HEK293 (cell line): ENCODE results near the gene RASAL2.

ENCODE experiments used
- CTCF ChIA-PET: fragments of 350-600 bp; formaldehyde crosslinking; extraction: SDS; loops from one replicate; lab custom pipeline; 2021; ENCODE audit warnings: antibody characterized with exemption; lab: Yijun Ruan, JAX
- POLR2A ChIA-PET: fragments of 300-600 bp; formaldehyde crosslinking; extraction: SDS; loops from one replicate; lab custom pipeline; 2020; ENCODE audit warnings: antibody characterized with exemption, inconsistent platforms; lab: Yijun Ruan, JAX
- H3K27ac ChIP-seq: fragments of 200-500 bp; sonication (Bioruptor generic); 2 replicates; pipeline ENCODE4 v1.5.1; 2014; ENCODE audit warnings: low read depth, low read length, control low read depth, inconsistent platforms; ENCODE audit errors: extremely low read depth
- H3K36me3 ChIP-seq, 2 experiments: fragments of 200-500 bp in 1 of 2; sonication (Bioruptor generic) in 1 of 2; 1 replicate in 1 of 2; 2 replicates in 1 of 2; pipeline ENCODE4 v1.5.1; 2014 to 2017; ENCODE audit warnings: inconsistent platforms in 2 of 2, low read length in 2 of 2; ENCODE audit not compliant: control insufficient read depth in 2 of 2, insufficient read depth in 1 of 2
- H3K4me1 ChIP-seq: fragments of 200-500 bp; sonication (Bioruptor generic); 2 replicates; pipeline ENCODE4 v1.5.1; 2014; ENCODE audit warnings: mild to moderate bottlenecking, low read length, inconsistent platforms; ENCODE audit not compliant: control insufficient read depth, insufficient read depth
- H3K4me3 ChIP-seq: 2 replicates; pipeline ENCODE4 v1.5.1; 2011; ENCODE audit warnings: low read depth, mild to moderate bottlenecking, control low read depth, low read length, moderate library complexity
- H3K9me3 ChIP-seq: fragments of 200-500 bp; sonication (Bioruptor generic); 2 replicates; pipeline ENCODE4 v1.5.1; 2014; ENCODE audit warnings: low read depth, low read length, inconsistent platforms; ENCODE audit not compliant: control insufficient read depth, insufficient read depth
- HOXD13 ChIP-seq: sonication (generic); formaldehyde crosslinking; IDR thresholded peaks from 2 replicates; pipeline ENCODE4 v1.8.0; 2022; ENCODE audit warnings: missing genetic modification reagents, borderline replicate concordance
- REPIN1 ChIP-seq: fragments of 450-650 bp; formaldehyde crosslinking; IDR thresholded peaks from 2 replicates; pipeline ENCODE4 v1.5.1; 2017; ENCODE audit warnings: missing biosample characterization, missing genetic modification characterization, low read depth
- SP7 ChIP-seq: fragments of 450-650 bp; formaldehyde crosslinking; IDR thresholded peaks from 2 replicates; pipeline ENCODE4 v1.5.1; 2016; ENCODE audit warnings: missing biosample characterization, missing genetic modification characterization
- ZFP41 ChIP-seq: fragments of 450-650 bp; formaldehyde crosslinking; IDR thresholded peaks from 2 replicates; pipeline ENCODE4 v1.5.1; 2016; ENCODE audit warnings: missing biosample characterization, missing genetic modification characterization, borderline replicate concordance
- ZFP69B ChIP-seq: fragments of 450-650 bp; formaldehyde crosslinking; IDR thresholded peaks from 2 replicates; pipeline ENCODE4 v1.5.1; 2016; ENCODE audit warnings: missing biosample characterization, missing genetic modification characterization
- ZNF221 ChIP-seq: fragments of 450-650 bp; formaldehyde crosslinking; IDR thresholded peaks from 2 replicates; pipeline ENCODE4 v1.5.1; 2017; ENCODE audit warnings: missing biosample characterization, missing genetic modification characterization, borderline replicate concordance
- TF ChIP-seq, protein P1 (sequence below): fragments of 450-650 bp; formaldehyde crosslinking; IDR thresholded peaks from 2 replicates; pipeline ENCODE4 v1.5.1; 2017; ENCODE audit warnings: missing biosample characterization, missing genetic modification characterization
- TF ChIP-seq, protein P2 (sequence below): fragments of 450-650 bp; formaldehyde crosslinking; IDR thresholded peaks from 2 replicates; pipeline ENCODE4 v1.5.1; 2016; ENCODE audit warnings: missing biosample characterization, missing genetic modification characterization
- TF ChIP-seq, protein P3 (sequence below): fragments of 450-650 bp; formaldehyde crosslinking; IDR thresholded peaks from 2 replicates; pipeline ENCODE4 v1.5.1; 2016; ENCODE audit warnings: missing biosample characterization, missing genetic modification characterization, borderline replicate concordance
- TF ChIP-seq, protein P4 (sequence below): fragments of 450-650 bp; formaldehyde crosslinking; IDR thresholded peaks from 2 replicates; pipeline ENCODE4 v1.5.1; 2016; ENCODE audit warnings: missing biosample characterization, missing genetic modification characterization
- TF ChIP-seq, protein P5 (sequence below): sonication (generic); formaldehyde crosslinking; IDR thresholded peaks from 2 replicates; pipeline ENCODE4 v1.8.1; 2022; ENCODE audit warnings: mild to moderate bottlenecking, moderate library complexity, missing genetic modification reagents

Gene RASAL2

DNA sequence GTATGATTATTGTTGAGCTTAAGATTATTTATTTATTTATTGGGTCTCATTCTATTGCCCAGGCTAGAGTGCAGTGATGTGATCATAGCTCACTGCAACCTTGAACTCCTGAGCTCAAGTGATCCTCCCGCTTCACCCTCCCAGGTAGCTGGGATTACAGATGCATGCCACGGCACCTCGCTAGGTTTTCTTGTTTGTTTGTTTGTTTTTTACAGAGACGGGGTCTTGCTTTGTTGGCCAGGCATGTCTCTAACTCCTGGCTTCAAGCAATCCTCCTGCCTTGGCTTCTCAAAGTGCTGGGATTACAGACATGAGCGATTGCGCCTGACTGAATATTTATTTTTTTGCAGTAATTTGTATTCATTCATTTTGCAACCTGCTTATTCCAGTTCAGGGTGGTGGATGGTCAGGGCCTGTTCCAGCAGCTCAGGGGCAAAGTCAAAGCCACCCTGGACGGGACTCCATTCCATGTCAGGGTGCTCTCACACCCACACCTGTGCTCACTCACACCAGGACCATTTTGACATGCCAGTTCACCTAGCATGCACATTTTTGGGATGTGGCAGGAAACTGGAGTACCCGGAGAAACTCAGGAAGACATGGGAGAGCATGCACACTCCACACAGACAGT, 29.6 kb upstream of the RASAL2 start (continued):
- TF ChIP-seq, protein P1, sequence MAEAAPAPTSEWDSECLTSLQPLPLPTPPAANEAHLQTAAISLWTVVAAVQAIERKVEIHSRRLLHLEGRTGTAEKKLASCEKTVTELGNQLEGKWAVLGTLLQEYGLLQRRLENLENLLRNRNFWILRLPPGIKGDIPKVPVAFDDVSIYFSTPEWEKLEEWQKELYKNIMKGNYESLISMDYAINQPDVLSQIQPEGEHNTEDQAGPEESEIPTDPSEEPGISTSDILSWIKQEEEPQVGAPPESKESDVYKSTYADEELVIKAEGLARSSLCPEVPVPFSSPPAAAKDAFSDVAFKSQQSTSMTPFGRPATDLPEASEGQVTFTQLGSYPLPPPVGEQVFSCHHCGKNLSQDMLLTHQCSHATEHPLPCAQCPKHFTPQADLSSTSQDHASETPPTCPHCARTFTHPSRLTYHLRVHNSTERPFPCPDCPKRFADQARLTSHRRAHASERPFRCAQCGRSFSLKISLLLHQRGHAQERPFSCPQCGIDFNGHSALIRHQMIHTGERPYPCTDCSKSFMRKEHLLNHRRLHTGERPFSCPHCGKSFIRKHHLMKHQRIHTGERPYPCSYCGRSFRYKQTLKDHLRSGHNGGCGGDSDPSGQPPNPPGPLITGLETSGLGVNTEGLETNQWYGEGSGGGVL (tag by site-specific recombination): no peak

DNA sequence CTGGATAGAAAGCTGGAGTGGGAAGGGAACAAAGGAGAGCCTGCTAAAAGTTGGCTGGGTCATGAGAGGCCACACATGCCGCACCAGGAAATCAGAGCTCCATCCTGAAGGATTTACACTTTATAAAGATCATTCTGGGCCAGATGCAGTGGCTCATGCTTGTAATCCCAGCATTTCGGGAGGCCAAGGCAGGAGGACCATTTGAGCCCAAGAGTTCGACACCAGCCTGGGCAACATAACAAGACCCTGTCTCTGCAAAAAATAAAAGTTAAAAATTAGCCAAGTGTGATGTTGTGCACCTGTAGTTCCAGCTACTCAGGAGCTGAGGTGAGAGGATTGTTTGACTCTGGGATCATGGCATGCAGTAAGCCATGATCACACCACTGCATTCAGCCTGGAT, 28.7 kb upstream of the RASAL2 start:
- H3K4me3 ChIP-seq: no peak overlapping the region
- no peaks in the 10 kb centered on the region for H3K9me3 ChIP-seq
- no peak overlapping the region for H3K27ac ChIP-seq
- H3K4me1 ChIP-seq: no peaks in the 10 kb centered on the region
- POLR2A ChIA-PET: no interaction called here
- CTCF ChIA-PET: no interaction called here
- TF ChIP-seq, protein P2, sequence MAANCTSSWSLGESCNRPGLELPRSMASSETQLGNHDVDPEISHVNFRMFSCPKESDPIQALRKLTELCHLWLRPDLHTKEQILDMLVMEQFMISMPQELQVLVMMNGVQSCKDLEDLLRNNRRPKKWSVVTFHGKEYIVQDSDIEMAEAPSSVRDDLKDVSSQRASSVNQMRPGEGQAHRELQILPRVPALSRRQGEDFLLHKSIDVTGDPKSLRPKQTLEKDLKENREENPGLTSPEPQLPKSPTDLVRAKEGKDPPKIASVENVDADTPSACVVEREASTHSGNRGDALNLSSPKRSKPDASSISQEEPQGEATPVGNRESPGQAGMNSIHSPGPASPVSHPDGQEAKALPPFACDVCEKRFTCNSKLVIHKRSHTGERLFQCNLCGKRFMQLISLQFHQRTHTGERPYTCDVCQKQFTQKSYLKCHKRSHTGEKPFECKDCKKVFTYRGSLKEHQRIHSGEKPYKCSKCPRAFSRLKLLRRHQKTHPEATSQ (tag by site-specific recombination): no peak
- TF ChIP-seq ZNF221 (tag by site-specific recombination) (no peak), ZFP41 (no peak), SP7 (tag by site-specific recombination) (no peak), ZFP69B (tag by site-specific recombination) (no peak), HOXD13 (CRISPR knock-in tag) (no peak), REPIN1 (tag by site-specific recombination) (no peak)
- TF ChIP-seq, protein P3, sequence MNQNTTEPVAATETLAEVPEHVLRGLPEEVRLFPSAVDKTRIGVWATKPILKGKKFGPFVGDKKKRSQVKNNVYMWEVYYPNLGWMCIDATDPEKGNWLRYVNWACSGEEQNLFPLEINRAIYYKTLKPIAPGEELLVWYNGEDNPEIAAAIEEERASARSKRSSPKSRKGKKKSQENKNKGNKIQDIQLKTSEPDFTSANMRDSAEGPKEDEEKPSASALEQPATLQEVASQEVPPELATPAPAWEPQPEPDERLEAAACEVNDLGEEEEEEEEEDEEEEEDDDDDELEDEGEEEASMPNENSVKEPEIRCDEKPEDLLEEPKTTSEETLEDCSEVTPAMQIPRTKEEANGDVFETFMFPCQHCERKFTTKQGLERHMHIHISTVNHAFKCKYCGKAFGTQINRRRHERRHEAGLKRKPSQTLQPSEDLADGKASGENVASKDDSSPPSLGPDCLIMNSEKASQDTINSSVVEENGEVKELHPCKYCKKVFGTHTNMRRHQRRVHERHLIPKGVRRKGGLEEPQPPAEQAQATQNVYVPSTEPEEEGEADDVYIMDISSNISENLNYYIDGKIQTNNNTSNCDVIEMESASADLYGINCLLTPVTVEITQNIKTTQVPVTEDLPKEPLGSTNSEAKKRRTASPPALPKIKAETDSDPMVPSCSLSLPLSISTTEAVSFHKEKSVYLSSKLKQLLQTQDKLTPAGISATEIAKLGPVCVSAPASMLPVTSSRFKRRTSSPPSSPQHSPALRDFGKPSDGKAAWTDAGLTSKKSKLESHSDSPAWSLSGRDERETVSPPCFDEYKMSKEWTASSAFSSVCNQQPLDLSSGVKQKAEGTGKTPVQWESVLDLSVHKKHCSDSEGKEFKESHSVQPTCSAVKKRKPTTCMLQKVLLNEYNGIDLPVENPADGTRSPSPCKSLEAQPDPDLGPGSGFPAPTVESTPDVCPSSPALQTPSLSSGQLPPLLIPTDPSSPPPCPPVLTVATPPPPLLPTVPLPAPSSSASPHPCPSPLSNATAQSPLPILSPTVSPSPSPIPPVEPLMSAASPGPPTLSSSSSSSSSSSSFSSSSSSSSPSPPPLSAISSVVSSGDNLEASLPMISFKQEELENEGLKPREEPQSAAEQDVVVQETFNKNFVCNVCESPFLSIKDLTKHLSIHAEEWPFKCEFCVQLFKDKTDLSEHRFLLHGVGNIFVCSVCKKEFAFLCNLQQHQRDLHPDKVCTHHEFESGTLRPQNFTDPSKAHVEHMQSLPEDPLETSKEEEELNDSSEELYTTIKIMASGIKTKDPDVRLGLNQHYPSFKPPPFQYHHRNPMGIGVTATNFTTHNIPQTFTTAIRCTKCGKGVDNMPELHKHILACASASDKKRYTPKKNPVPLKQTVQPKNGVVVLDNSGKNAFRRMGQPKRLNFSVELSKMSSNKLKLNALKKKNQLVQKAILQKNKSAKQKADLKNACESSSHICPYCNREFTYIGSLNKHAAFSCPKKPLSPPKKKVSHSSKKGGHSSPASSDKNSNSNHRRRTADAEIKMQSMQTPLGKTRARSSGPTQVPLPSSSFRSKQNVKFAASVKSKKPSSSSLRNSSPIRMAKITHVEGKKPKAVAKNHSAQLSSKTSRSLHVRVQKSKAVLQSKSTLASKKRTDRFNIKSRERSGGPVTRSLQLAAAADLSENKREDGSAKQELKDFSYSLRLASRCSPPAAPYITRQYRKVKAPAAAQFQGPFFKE (tag by site-specific recombination): no peak
- TF ChIP-seq, protein P4, sequence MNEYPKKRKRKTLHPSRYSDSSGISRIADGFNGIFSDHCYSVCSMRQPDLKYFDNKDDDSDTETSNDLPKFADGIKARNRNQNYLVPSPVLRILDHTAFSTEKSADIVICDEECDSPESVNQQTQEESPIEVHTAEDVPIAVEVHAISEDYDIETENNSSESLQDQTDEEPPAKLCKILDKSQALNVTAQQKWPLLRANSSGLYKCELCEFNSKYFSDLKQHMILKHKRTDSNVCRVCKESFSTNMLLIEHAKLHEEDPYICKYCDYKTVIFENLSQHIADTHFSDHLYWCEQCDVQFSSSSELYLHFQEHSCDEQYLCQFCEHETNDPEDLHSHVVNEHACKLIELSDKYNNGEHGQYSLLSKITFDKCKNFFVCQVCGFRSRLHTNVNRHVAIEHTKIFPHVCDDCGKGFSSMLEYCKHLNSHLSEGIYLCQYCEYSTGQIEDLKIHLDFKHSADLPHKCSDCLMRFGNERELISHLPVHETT: no peak
- TF ChIP-seq, protein P5, sequence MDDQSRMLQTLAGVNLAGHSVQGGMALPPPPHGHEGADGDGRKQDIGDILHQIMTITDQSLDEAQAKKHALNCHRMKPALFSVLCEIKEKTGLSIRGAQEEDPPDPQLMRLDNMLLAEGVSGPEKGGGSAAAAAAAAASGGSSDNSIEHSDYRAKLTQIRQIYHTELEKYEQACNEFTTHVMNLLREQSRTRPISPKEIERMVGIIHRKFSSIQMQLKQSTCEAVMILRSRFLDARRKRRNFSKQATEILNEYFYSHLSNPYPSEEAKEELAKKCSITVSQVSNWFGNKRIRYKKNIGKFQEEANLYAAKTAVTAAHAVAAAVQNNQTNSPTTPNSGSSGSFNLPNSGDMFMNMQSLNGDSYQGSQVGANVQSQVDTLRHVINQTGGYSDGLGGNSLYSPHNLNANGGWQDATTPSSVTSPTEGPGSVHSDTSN (CRISPR knock-in tag): no peak
- no peaks in the 10 kb centered on the region for H3K36me3 ChIP-seq
